ENCODE measurements around the gene OR2B3.
"Not testable (repeated sequence)": the region's sequence is repeated elsewhere in the genome, so short reads cannot be mapped to it uniquely, and the experiment has no call there.

OR2B3 gene, protein sequence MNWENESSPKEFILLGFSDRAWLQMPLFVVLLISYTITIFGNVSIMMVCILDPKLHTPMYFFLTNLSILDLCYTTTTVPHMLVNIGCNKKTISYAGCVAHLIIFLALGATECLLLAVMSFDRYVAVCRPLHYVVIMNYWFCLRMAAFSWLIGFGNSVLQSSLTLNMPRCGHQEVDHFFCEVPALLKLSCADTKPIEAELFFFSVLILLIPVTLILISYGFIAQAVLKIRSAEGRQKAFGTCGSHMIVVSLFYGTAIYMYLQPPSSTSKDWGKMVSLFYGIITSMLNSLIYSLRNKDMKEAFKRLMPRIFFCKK

DNA sequence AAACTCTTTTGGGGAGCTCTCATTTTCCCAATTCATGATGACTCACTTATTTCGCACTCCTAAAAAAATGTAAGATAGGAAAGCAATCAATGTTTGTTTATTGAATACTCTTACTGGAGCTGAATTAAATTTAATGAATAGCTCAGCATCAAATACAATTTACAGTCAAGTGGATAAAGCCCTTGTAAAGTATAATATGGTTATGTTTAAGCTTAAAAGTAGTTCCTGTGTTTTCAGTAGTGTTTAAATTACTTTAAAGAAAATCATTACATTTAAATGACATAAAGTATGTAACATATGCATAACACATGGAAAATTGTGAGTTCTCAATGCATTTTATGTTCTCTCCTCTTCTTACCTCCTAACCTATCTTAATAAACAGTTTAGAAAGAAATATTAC lies at the start of gene OR2B3:
OR2B3 (minus strand) TSS at position 101 of the 400 bp plus-strand sequence; CDS start at position 36, 65 bp downstream.
- no peak within 1 kb of the TSS for H3K4me3 ChIP-seq (ENCODE audit: low read depth, low read length)

DNA sequence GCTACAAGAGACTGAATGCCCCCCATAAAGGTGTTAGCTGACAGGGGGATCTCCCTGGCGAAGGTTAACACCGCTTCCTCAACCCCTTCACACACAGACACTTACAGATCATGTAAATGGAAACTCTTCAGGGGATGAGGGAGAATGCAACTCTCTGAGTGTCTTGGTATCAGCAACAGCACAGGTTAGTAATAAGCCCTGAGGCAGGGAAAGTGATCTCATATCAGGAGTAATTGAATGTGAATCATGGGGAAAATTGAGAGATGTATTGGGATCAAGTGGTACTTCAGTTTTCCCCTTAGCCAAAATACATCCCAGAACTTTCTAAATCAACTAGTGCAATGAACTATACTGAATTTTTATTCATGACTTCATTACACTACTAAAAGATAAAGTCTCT lies 44.6 kb upstream of the OR2B3 start:
- no peak overlapping the region for H3K4me3 ChIP-seq (ENCODE audit: low read depth, low read length)

DNA sequence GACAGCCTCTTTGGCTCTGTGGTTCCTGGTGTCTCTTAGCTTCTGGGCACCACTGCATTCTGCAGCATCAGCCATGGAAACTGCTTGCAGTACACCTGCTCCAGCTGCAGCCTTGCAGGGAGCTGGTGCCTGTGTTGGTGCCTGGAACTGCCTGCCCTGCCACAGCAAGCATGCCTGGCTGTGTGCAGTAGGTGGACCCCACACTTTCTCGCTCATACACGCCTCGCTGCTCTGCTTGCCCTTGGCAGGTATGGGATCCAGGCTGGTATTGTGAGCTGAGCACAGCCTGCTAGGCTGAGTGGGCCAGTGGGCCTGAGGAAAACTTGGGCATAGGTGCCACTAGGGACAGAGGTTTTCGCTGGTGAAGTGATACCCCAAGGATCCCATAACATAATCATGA lies 43.5 kb upstream of the OR2B3 start:
- no peak overlapping the region for H3K4me3 ChIP-seq (ENCODE audit: low read depth, low read length)

DNA sequence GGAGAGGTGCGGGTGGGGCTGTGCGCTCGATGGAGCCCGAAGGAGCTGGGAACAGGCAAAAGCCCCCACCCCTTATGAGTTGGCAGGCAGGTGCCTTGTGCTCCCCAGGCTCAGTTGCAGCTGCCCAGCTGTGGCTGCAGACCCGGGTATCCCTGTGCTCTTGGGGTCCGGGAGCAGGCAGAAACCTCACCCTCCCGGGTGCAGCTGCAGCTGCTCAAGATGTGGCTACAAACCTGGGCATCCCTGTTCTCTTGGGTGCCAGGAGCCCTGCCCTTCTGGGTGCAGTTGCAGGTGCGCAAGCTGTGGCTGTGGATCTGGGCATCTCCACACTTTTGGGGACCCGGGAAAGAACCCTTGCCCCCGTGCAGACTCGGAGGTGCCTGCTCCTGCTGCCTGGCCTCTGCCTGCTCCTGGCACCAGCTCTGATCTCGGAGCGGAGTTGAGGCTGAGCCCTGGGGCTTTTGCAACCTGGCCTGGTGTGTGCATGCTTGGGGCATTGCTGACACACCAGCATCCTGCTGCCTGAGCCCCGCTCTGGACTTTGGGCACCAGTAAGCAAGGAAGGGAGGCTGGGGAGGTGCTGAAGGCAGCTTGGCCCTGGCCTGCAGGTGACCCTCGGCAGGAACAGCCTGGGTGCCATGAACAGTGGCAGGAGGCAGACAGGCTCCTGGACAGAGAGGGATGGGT lies 42.4 kb upstream of the OR2B3 start:
- H3K4me3 ChIP-seq (ENCODE audit: low read depth, low read length) = no peak overlapping the region

DNA sequence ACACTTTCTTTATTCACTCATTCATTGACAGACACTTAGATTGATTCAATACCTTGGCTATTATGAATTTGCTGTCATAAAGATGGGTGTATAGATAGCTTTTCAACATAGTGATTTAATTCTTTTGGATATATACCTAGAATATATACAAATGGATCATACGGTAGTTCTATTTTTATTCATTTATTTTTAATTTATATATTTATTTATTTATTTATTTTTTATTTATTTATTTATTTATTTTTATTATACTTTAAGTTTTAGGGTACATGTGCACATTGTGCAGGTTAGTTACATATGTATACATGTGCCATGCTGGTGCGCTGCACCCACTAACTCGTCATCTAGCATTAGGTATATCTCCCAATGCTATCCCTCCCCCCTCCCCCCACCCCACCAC lies 27.9 kb upstream of the OR2B3 start:
- H3K4me3 ChIP-seq (ENCODE audit: low read depth, low read length) = not testable (repeated sequence)

DNA sequence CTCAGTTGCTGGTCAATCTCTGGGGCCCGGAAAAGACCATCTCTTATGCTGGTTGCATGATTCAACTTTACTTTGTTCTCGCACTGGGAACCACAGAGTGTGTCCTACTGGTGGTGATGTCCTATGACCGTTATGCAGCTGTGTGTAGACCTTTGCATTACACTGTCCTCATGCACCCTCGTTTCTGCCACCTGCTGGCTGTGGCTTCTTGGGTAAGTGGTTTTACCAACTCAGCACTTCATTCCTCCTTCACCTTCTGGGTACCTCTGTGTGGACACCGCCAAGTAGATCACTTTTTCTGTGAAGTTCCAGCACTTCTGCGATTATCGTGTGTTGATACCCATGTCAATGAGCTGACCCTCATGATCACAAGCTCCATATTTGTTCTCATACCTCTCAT lies 25.0 kb upstream of the OR2B3 start:
- no peak overlapping the region for H3K4me3 ChIP-seq (ENCODE audit: low read depth, low read length)

DNA sequence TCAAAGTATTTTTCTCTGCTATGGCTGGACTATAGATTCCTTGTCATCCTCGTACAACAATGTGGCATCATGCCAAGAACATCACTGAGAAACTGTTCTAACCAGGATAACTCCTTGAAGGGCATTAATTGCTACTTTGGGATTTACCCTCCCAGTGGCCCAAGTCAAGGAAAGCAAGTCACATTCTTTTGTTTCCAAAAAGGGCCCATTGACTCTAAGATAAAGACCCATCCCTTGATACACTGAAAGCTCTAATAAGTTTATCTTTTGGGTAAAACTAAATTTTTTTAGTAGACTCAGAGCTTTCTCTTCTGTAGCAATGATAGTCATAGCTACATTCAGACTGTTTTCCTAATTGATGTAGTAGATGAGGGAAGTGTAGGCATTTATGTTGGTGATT lies 20.6 kb upstream of the OR2B3 start, which contains the start of gene OR2J3:
OR2J3 (plus strand) TSS at position 301 of the 400 bp plus-strand sequence. CDS start 3,833 bp downstream, outside the sequence.
- H3K4me3 ChIP-seq (ENCODE audit: low read depth, low read length) = no peak within 1 kb of the TSS

DNA sequence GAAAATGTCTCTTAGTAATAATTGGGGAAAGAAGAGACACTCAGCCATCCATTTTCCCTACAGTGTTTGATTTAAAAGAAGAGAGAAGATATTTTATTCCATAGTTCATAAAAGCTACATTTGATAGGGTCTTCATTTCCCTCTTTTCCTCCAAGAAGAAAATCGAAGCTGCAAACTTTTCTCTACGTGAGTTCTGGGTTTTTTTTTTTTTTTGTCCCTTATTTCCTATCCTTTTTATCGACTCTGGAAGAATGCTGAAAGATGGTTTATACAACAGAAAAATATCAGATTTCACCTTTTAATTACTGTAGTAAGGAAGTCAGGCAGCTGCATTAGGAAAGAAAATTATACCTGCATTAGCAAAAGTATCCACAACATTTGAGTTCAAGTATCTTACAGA lies 12.1 kb upstream of the OR2B3 start, which contains the start of gene OR2J1:
OR2J1 (plus strand) TSS at position 301 of the 400 bp plus-strand sequence. CDS start 1,453 bp downstream, outside the sequence.
- no peak within 1 kb of the TSS for H3K4me3 ChIP-seq (ENCODE audit: low read depth, low read length)

DNA sequence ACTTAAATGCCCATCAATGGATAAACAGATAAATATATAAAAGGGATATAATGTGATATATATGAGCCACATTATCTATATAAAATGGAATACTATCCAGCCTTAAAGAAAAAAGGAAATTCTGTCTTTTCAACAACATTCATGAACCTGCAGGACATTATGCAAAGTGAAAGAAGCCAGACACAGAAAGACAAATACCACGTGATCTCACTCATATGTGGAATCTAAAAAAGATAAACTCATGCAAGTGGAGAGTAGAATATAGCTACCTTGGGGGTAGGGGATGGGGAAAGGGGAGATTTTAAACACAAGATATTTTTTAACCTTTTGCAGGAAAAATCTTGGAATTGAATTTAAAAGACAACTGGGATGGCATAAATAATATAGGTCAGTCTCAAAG lies 10.7 kb upstream of the OR2B3 start:
- H3K4me3 ChIP-seq (ENCODE audit: low read depth, low read length) = no peak overlapping the region

DNA sequence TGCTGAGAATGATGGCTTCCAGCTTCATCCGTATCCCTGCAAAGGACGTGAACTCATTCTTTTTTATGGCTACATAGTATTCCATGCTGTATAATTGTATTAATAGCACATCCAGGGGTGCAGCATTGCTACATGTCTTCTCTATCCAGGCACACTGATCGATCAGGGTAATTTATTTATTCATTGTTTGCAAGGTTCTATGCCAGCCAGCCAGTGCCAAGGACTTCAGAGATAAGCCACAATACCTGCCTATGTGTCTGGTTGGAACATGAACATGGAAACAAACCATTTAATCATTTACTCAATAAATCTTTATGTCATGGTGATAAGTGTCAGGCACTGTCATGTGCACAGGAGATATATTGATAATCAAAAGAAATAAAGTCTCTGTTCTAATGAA lies 5.8 kb upstream of the OR2B3 start:
- no peak overlapping the region for H3K4me3 ChIP-seq (ENCODE audit: low read depth, low read length)

DNA sequence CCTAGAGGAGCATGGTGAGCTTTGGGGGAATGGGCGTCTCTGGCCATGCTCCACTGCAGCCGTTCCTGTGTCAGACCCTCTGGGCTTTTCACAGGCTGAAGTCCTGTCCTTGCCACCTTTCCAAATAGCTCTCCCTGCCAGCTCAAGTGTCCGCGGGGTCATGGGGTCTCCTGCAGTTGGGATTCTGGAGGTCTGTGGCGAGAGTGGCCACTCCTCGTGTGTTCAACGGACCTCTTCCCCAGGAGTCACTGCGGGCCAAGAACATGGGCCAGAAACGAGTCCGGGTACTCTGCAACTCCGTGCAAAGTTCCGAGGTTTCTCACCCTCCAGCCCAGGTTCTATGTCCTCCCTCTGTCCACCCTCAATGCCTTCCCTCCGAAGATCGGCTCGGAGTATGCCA lies 4.7 kb downstream of the OR2B3 start:
- no peak overlapping the region for H3K4me3 ChIP-seq (ENCODE audit: low read depth, low read length)

DNA sequence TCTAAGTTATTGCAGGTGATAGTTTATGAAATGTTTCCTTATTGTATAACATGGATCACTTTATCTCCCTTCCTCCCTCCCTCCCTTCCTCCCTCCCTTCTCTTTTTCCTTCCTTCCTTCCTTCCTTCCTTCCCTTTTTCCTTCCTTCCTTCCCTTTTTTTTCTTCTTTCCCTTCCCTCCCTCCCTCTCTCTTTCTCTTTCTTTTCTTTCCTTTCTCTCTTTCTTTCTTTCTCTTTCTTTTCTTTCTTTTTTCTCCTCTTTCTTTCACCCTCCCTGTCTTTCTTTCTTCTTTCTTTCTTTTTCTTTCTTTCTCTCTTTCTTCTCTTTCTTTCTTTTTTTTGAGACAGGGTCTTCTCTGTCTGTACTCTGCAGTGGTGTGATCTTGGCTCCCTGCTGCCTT lies 5.8 kb downstream of the OR2B3 start:
- no peak overlapping the region for H3K4me3 ChIP-seq (ENCODE audit: low read depth, low read length)

DNA sequence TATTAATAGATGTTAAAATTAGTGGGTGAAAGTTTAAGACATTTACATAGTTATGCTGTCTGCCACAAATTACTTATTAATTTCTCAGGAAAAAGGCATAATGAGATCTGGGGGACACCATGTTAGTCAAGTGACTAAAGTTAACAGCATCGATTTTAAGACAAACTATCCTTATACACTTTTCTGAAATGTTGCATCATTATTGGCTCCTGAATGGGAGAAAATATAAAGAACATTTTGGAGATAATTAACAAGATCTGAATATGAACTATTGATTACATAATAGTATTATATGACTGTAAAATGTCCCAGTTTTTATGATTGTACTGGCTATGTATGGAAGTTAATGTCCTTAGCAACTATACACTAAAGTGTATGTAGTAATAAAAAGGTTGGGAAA lies 7.9 kb downstream of the OR2B3 start:
- no peak overlapping the region for H3K4me3 ChIP-seq (ENCODE audit: low read depth, low read length)

DNA sequence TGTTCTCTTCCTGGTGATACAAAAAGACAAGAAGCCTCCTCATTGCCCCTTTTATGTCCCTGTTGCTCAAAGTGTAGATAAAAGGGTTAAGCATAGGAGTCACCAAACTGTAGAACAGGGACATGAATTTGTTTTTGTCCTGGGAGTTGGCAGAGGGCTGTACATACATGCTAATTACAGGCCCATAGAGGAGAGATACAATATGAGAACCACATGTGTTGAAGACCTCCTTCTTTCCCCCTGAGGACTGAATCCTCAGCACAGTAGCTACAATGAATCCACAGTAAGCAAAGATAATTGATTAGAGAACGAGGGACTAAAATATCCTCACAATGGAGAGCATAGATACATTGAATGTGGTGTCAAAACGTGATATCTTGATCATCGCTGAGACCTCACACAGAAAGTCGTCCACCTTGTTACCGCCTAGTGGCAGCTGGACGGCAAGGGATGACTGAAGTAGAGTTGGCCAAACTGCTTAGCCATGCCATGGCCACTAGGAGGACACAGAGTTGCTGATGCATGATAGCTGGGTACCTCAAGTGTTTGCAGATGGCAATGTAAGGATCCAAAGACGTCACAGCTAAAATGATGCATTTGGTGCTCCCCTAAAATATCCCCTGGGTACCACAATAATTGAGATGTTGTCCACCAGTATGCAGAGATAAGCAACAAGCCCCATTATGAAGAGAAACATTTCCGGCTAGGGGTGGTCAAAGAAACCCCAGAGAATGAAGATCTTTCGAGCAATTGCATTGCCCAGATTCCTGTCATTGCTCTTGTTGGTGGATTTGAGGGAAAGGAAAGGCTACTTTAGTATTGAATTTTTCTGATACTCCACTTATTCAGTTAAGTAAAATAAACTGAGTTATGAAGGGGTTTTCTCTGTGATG lies 15.0 kb downstream of the OR2B3 start:
- no peak overlapping the region for H3K4me3 ChIP-seq (ENCODE audit: low read depth, low read length)

DNA sequence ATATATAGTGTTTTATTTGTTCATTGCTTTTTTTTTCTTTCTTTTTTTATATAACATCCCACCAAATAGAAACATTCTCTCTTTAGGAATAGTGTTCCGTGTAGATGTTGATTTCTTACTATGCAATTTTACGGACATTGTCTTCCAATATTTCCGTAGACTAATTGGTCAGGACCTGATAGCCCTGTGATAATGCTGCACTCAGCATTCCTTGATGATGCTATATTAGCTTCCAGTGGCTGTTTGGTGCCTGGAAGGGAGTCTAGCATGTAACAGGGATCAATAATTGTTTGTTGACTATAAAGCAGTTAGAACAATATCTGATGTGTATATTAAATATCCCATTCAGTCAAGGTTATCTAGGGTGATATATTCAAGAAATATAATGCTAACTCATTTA lies 35.4 kb downstream of the OR2B3 start:
- H3K4me3 ChIP-seq (ENCODE audit: low read depth, low read length) = no peak overlapping the region

DNA sequence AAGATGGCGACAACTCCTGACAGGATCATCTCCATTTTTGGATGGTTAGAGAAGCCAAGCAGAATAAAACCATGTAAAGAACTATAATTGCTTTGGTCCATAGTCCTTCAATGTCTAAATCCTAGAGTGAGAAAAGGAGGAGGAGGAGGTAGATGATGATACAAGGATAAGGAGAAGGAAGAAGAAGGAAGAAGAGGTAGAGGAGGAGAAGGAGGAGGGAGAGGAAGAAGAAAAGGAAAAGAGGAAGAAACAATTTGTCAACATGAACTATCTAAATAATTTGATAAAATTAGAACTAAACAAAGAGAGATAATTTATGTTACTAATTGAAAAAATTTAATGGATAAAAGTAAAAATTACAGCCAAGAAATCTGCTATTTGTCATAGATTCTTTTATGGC lies 42.0 kb downstream of the OR2B3 start, which contains the start of gene OR2W1:
OR2W1 (minus strand) TSS at position 101 of the 400 bp plus-strand sequence; CDS start at position 101, 0 bp downstream.
- H3K4me3 ChIP-seq (ENCODE audit: low read depth, low read length) = no peak within 1 kb of the TSS
